Adrenal gland (tissue), 12 donors: Measurements from ENCODE around the gene DACT3. TPM values are rescaled to one million over a fixed set of nuclear protein-coding genes. Genes with fewer than 3 reads are reported as not detected.

Source experiments
- DNase-seq, 7 donors: peaks; one replicate each; pipeline ENCODE4 v3.0.0-alpha.2; 2019 to 2020
- H3K27ac ChIP-seq, 5 donors: fragments of 200-600 bp; sonication (generic) in 4 of 5; 1 replicate in 3 of 5; 2 replicates in 2 of 5; pipeline versions ENCODE4 v1.5.1 to v1.8.0; 2016 to 2020; ENCODE audit warnings: mild to moderate bottlenecking in 1 of 5
- H3K27me3 ChIP-seq: fragments of 200-600 bp; 2 replicates; pipeline ENCODE4 v1.8.0; 2021
- H3K36me3 ChIP-seq, 2 donors: fragments of 200-600 bp; replicated peaks in 1 of 2; 1 replicate in 1 of 2; 2 replicates in 1 of 2; pipeline versions ENCODE4 v1.5.1 to v1.8.0; 2018 to 2022
- H3K4me1 ChIP-seq, 2 donors: fragments of 200-600 bp; replicated peaks in 1 of 2; 1 replicate in 1 of 2; 2 replicates in 1 of 2; pipeline versions ENCODE4 v1.5.1 to v1.8.0; 2018 to 2021
- H3K4me3 ChIP-seq, 4 donors: fragments of 200-600 bp; sonication (generic) in 3 of 4; one replicate each; pipeline ENCODE4 v1.5.1; 2016 to 2018
- H3K9me3 ChIP-seq, 3 donors: fragments of 200-600 bp; sonication (generic) in 1 of 3; replicated peaks in 1 of 3; 1 replicate in 2 of 3; 2 replicates in 1 of 3; pipeline versions ENCODE4 v1.5.1 to v1.8.0; 2016 to 2021
- POLR2A ChIP-seq, 2 donors: fragments of 450-650 bp; IDR thresholded peaks; one replicate each; pipeline ENCODE4 v1.6.1; 2017; ENCODE audit warnings: antibody characterized with exemption in 2 of 2, mild to moderate bottlenecking in 2 of 2, moderate library complexity in 1 of 2
- WGBS, 4 donors: extraction: QIAGEN DNeasy Blood & Tissue Kit in 2 of 4; methylation state at CpG; one replicate each; pipeline versions ENCODE4 v1.1.5 to v1.1.7; 2013 to 2017; 5-methylcytosine and 5-hydroxymethylcytosine counted together
- intact Hi-C, 2 donors: fragments of 100-400 bp; cut with DNase I; formaldehyde crosslinking; loops; one replicate each; pipeline versions ENCODE4 v1.14.1 to v1.15.0; 2022 to 2023
- polyA plus RNA-seq, 3 donors: library from polyadenylated mRNA; stranded (reverse); fragments of 200-250 nt in 2 of 3; fragments of 350-450 nt in 1 of 3; fragmentation: Illumina TruSeq in 1 of 3; extraction: RNeasy Lipid Tissue Mini Kit (QIAGEN cat#74804) in 1 of 3; gene quantifications; one replicate each; pipeline ENCODE4 v1.2.3, GENCODE V29; 2013 to 2014
- total RNA-seq, 9 donors: library from RNA; depleted of rRNA in 4 of 9; stranded (reverse); fragments of >200 nt in 4 of 9; fragments of 120-200 nt in 1 of 9; fragmentation: NEBNext Ultra II Directional in 1 of 9; extraction: Animal tissue kit (Norgen Biotek cat#: 25700) in 1 of 9; gene quantifications; one replicate each; pipeline versions ENCODE4 v1.1.0 to v1.2.4, GENCODE V29; 2013 to 2023
- TF ChIP-seq, protein P1 (sequence below), 6 experiments: fragments of 450-650 bp in 4 of 6; fragments of 200-600 bp in 2 of 6; sonication (generic) in 1 of 6; IDR thresholded peaks; 1 replicate in 5 of 6; 2 replicates in 1 of 6; pipeline versions ENCODE4 v1.5.1 to v1.8.0; 2016 to 2021; ENCODE audit warnings: antibody characterized with exemption in 6 of 6, mild to moderate bottlenecking in 2 of 6, moderate library complexity in 1 of 6
- donor health status: healthy with polysubstance abuse.
- donor health status: Bipolar disorder and iron deficiency.
- donor health status: DM: yes; HTN: yes; CAD: no.
- donor health status: DM: no; HTN: no; CAD: no.
- donor health status: DM: no; HTN: no; CAD: no.
- donor health status: DM: yes; HTN: yes; CAD: no.

The DACT3 gene
- total and polyA plus RNA-seq, 12 donors: 1.7 to 9.8 (median 3.7) TPM

DNA sequence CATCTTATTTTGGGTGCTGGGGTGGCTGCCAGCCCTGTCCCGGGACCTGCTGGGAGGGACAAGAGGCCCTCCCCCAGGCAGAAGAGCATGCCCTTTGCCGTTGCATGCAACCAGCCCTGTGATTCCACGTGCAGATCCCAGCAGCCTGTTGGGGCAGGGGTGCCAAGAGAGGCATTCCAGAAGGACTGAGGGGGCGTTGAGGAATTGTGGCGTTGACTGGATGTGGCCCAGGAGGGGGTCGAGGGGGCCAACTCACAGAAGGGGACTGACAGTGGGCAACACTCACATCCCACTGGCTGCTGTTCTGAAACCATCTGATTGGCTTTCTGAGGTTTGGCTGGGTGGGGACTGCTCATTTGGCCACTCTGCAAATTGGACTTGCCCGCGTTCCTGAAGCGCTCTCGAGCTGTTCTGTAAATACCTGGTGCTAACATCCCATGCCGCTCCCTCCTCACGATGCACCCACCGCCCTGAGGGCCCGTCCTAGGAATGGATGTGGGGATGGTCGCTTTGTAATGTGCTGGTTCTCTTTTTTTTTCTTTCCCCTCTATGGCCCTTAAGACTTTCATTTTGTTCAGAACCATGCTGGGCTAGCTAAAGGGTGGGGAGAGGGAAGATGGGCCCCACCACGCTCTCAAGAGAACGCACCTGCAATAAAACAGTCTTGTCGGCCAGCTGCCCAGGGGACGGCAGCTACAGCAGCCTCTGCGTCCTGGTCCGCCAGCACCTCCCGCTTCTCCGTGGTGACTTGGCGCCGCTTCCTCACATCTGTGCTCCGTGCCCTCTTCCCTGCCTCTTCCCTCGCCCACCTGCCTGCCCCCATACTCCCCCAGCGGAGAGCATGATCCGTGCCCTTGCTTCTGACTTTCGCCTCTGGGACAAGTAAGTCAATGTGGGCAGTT, 51.2 kb downstream of the DACT3 start:
- peaks cover 0 to 48% of the 10 kb centered on the region in 2 donors for H3K36me3 ChIP-seq
- peak in 4 of 7 donors; percentile 13 to 50 (median 20) for DNase-seq
- no peaks in the 10 kb centered on the region for H3K9me3 ChIP-seq
- TF ChIP-seq, protein P1, sequence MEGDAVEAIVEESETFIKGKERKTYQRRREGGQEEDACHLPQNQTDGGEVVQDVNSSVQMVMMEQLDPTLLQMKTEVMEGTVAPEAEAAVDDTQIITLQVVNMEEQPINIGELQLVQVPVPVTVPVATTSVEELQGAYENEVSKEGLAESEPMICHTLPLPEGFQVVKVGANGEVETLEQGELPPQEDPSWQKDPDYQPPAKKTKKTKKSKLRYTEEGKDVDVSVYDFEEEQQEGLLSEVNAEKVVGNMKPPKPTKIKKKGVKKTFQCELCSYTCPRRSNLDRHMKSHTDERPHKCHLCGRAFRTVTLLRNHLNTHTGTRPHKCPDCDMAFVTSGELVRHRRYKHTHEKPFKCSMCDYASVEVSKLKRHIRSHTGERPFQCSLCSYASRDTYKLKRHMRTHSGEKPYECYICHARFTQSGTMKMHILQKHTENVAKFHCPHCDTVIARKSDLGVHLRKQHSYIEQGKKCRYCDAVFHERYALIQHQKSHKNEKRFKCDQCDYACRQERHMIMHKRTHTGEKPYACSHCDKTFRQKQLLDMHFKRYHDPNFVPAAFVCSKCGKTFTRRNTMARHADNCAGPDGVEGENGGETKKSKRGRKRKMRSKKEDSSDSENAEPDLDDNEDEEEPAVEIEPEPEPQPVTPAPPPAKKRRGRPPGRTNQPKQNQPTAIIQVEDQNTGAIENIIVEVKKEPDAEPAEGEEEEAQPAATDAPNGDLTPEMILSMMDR (IDR thresholded peaks at IDR 0.05): no peak
- TF ChIP-seq POLR2A (IDR thresholded peaks at IDR 0.05): no peak
- H3K4me3 ChIP-seq: no peak overlapping the region
- no peaks in the 10 kb centered on the region for H3K27me3 ChIP-seq
- no peak overlapping the region for H3K27ac ChIP-seq
- peaks cover 3 to 19% of the 10 kb centered on the region in 2 donors for H3K4me1 ChIP-seq
- intact Hi-C loops: loop anchor here (5.0 kb wide), 1 partner anchor 53 kb away; the partner anchor contains the start of gene DACT3 (in 2 of the 2)
- WGBS, 4 donors: 74 to 87% (median 86%) methylated on average over 25 to 30 of the region's 30 CpGs

DNA sequence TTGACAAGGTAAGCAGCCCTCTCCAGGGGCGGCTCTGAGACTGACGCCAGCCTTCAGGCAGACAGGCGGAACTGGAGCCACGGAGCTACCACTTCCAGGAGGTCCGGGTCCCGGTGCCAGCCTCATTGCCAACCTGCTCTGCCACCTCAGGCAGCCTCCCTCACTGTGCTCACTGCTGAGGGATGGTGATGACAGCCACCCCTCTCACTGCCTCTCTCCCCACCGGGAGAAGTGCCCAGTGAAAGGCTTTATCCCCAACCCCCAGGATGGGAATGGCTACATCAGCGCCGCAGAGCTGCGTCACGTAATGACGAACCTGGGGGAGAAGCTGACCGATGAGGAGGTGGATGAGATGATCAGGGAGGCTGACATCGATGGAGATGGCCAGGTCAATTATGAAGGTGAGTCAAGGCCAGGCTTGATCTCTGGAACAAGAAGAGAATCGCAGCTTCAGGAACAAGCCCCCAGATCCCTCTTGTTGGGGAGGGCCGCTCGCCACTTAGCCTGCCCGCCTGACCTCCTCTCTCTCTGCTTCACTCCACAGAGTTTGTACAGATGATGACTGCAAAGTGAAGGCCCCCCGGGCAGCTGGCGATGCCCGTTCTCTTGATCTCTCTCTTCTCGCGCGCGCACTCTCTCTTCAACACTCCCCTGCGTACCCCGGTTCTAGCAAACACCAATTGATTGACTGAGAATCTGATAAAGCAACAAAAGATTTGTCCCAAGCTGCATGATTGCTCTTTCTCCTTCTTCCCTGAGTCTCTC, 52.2 kb downstream of the DACT3 start:
- H3K36me3 ChIP-seq: peaks cover 0 to 48% of the 10 kb centered on the region in 2 donors
- no peak overlapping the region for H3K4me3 ChIP-seq
- H3K9me3 ChIP-seq: no peaks in the 10 kb centered on the region
- intact Hi-C loops: no loop called here
- whole genome bisulfite sequencing, 4 donors: 92 to 93% (median 92%) methylated on average over 26 to 27 of the region's 27 CpGs
- no peak overlapping the region for H3K27ac ChIP-seq
- peak in 3 of 7 donors; percentile 15 to 51 (median 16) for DNase-seq
- H3K27me3 ChIP-seq: no peaks in the 10 kb centered on the region
- no peak for TF ChIP-seq POLR2A (IDR thresholded peaks at IDR 0.05)
- TF ChIP-seq, protein P1 (IDR thresholded peaks at IDR 0.05): no peak
- H3K4me1 ChIP-seq: peaks cover 10 to 29% of the 10 kb centered on the region in 2 donors

DNA sequence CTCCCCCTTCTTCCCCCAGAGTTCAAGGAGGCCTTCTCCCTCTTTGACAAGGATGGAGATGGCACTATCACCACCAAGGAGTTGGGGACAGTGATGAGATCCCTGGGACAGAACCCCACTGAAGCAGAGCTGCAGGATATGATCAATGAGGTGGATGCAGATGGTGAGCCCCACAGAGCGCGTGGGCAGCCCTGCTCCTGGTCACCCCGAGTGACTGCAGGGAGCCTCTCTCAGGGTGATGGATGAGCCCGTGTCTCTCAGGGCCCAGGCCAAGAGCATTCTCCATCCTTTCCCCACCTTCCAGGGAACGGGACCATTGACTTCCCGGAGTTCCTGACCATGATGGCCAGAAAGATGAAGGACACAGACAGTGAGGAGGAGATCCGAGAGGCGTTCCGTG, 52.8 kb downstream of the DACT3 start:
- DNase-seq: peak in 3 of 7 donors; percentile 11 to 46 (median 16)
- 79 to 92% (median 92%) methylated on average over 7 to 9 of the region's 9 CpGs for WGBS, 4 donors
- Histone ChIP-seq H3K4me1 (peaks cover 16 to 35% of the 10 kb centered on the region in 2 donors), H3K9me3 (no peaks in the 10 kb centered on the region), H3K4me3 (no peak overlapping the region), H3K27ac (no peak overlapping the region), H3K36me3 (peaks cover 0 to 48% of the 10 kb centered on the region in 2 donors), H3K27me3 (no peaks in the 10 kb centered on the region)
- TF ChIP-seq, protein P1 (IDR thresholded peaks at IDR 0.05): no peak
- TF ChIP-seq POLR2A (IDR thresholded peaks at IDR 0.05): no peak
- intact Hi-C loops: no loop called here

DNA sequence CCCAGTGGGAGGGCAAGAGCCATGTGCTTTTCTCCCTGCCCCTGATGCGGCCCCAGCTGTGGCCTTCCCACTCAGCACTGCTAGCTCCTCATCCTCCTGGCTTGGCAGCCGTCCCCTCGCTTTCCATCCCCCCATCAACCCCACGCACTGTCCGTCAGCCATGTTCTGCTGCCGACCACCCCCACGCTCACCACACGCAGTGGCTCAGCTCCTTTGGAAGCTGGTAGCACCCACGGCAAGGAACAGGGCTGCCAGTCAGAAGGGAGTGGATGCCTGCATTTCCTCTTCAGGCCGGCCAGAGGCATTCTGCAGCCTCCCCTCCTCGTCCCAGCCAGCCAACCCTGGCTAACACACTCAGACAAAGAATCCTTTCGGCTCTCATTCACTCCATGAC, 53.5 kb downstream of the DACT3 start:
- Histone ChIP-seq H3K36me3 (peaks cover 0 to 48% of the 10 kb centered on the region in 2 donors), H3K9me3 (no peaks in the 10 kb centered on the region), H3K4me3 (no peak overlapping the region), H3K27me3 (no peaks in the 10 kb centered on the region), H3K4me1 (peaks cover 23 to 43% of the 10 kb centered on the region in 2 donors), H3K27ac (no peak overlapping the region)
- TF ChIP-seq POLR2A (IDR thresholded peaks at IDR 0.05): no peak
- TF ChIP-seq, protein P1 (IDR thresholded peaks at IDR 0.05): no peak
- intact Hi-C loops: no loop called here
- 87 to 94% (median 89%) methylated on average over 12 of the region's 12 CpGs for WGBS, 4 donors
- no peak for DNase-seq
